SK-N-SH (cell line): Measurements from ENCODE around the gene ZEB1. TPM values are rescaled to one million over a fixed set of nuclear protein-coding genes. Genes with fewer than 3 reads are reported as not detected.

Experiments
- CTCF ChIA-PET: fragments of 300-600, 350-600 bp; formaldehyde crosslinking; extraction: SDS; loops from one replicate; lab custom pipeline; 2021; lab: Yijun Ruan, JAX
- POLR2A ChIA-PET: fragments of 350-600 bp; sonication (Branson Sonifier 250); formaldehyde crosslinking; extraction: SDS; loops from one replicate; lab custom pipeline; 2020; ENCODE audit warnings: antibody characterized with exemption, inconsistent platforms; lab: Yijun Ruan, JAX
- DNase-seq: peaks from one replicate; pipeline ENCODE4 v3.0.0; 2012
- H2AFZ ChIP-seq: fragments of 200-600 bp; sonication (generic); 2 replicates; pipeline ENCODE4 v1.8.1; 2016; ENCODE audit warnings: antibody characterized with exemption, mild to moderate bottlenecking, low read depth
- H3F3A ChIP-seq: fragments of 200-600 bp; sonication (generic); replicated peaks from 2 replicates; pipeline ENCODE3; 2016; ENCODE audit warnings: antibody characterized with exemption, mild to moderate bottlenecking; ENCODE audit not compliant: insufficient read depth
- H3K27ac ChIP-seq, 2 experiments: fragments of 200-500 bp in 1 of 2; fragments of 200-600 bp in 1 of 2; sonication (Bioruptor generic) in 1 of 2; sonication (generic), shearing (Covaris generic) in 1 of 2; 2 replicates each; pipeline versions ENCODE4 v1.5.1 to v1.6.1; 2014 to 2016; ENCODE audit warnings: low read depth in 2 of 2, inconsistent platforms in 1 of 2, low read length in 1 of 2, mild to moderate bottlenecking in 1 of 2, mixed read lengths in 1 of 2
- H3K27me3 ChIP-seq: fragments of 200-600 bp; sonication (generic), shearing (Covaris generic); 2 replicates; pipeline ENCODE4 v1.6.1; 2016; ENCODE audit warnings: mixed run types; ENCODE audit not compliant: insufficient read depth
- H3K36me3 ChIP-seq, 2 experiments: fragments of 200-500 bp in 1 of 2; fragments of 200-600 bp in 1 of 2; sonication (Bioruptor generic) in 1 of 2; sonication (generic) in 1 of 2; replicated peaks in 1 of 2; 2 replicates each; pipeline versions ENCODE3 to v1.5.1; 2014 to 2016; ENCODE audit warnings: low read length in 1 of 2, mild to moderate bottlenecking in 1 of 2; ENCODE audit not compliant: insufficient read depth in 2 of 2, control insufficient read depth in 1 of 2
- H3K4me1 ChIP-seq, 2 experiments: fragments of 200-500 bp in 1 of 2; fragments of 200-600 bp in 1 of 2; sonication (Bioruptor generic) in 1 of 2; sonication (generic), shearing (Covaris generic) in 1 of 2; 2 replicates each; pipeline versions ENCODE4 v1.5.1 to v1.6.1; 2014 to 2016; ENCODE audit warnings: low read depth in 1 of 2, low read length in 1 of 2, mixed run types in 1 of 2; ENCODE audit not compliant: insufficient read depth in 2 of 2, control insufficient read depth in 1 of 2
- H3K4me2 ChIP-seq: fragments of 200-600 bp; sonication (generic), shearing (Covaris generic); 2 replicates; pipeline ENCODE4 v1.6.1; 2017; ENCODE audit warnings: mixed run types
- H3K4me3 ChIP-seq, 2 experiments: fragments of 200-500 bp in 1 of 2; fragments of 200-600 bp in 1 of 2; sonication (Bioruptor generic) in 1 of 2; sonication (generic), shearing (Covaris generic) in 1 of 2; 2 replicates each; pipeline versions ENCODE4 v1.5.1 to v1.8.1; 2014 to 2016; ENCODE audit warnings: low read depth in 2 of 2, inconsistent platforms in 1 of 2, low read length in 1 of 2, mild to moderate bottlenecking in 1 of 2, mixed read lengths in 1 of 2, moderate library complexity in 1 of 2
- H3K79me2 ChIP-seq: fragments of 200-600 bp; sonication (generic); 2 replicates; pipeline ENCODE4 v1.8.1; 2017; ENCODE audit warnings: mild to moderate bottlenecking; ENCODE audit not compliant: insufficient read depth
- H3K9ac ChIP-seq: fragments of 200-600 bp; sonication (generic); 2 replicates; pipeline ENCODE4 v1.6.1; 2017; ENCODE audit warnings: mixed run types
- H3K9me2 ChIP-seq: fragments of 200-600 bp; sonication (generic); 2 replicates; pipeline ENCODE4 v1.6.1; 2017; ENCODE audit warnings: mixed run types
- H3K9me3 ChIP-seq: fragments of 200-600 bp; sonication (generic); 2 replicates; pipeline ENCODE4 v1.6.1; 2017; ENCODE audit warnings: mixed run types, mild to moderate bottlenecking, moderate library complexity
- H4K20me1 ChIP-seq: fragments of 200-600 bp; sonication (generic); 2 replicates; pipeline ENCODE4 v1.6.1; 2017; ENCODE audit warnings: mild to moderate bottlenecking, mixed run types; ENCODE audit not compliant: insufficient read depth
- CTCF ChIP-seq: fragments of 200-600 bp; sonication (generic); IDR thresholded peaks from 2 replicates; pipeline ENCODE4 v1.6.1; 2017; ENCODE audit warnings: antibody characterized with exemption, mild to moderate bottlenecking, moderate library complexity
- ELF1 ChIP-seq: IDR thresholded peaks from 2 replicates; pipeline ENCODE4 v1.4.0; 2012
- EZH2phosphoT487 ChIP-seq: fragments of 200-600 bp; sonication (generic); IDR thresholded peaks from 2 replicates; pipeline ENCODE4 v1.6.1; 2017; ENCODE audit warnings: low read depth, mixed run types, mild to moderate bottlenecking, antibody characterized with exemption, moderate library complexity, borderline replicate concordance
- FOSL2 ChIP-seq: IDR thresholded peaks from 2 replicates; pipeline ENCODE4 v1.4.0; 2012; ENCODE audit warnings: low read depth, mild to moderate bottlenecking, moderate library complexity, borderline replicate concordance
- IRF3 ChIP-seq: fragments of 150-350 bp; IDR thresholded peaks from 2 replicates; pipeline ENCODE4 v1.6.1; 2016; ENCODE audit warnings: mild to moderate bottlenecking, low read depth, low read length
- JUND ChIP-seq: IDR thresholded peaks from 2 replicates; pipeline ENCODE4 v1.4.0; 2012
- MAX ChIP-seq: IDR thresholded peaks from 2 replicates; pipeline ENCODE4 v1.4.0; 2012; ENCODE audit warnings: low read depth
- MEF2A ChIP-seq: IDR thresholded peaks from 2 replicates; pipeline ENCODE4 v1.4.0; 2012; ENCODE audit warnings: low read depth, borderline replicate concordance
- NFIC ChIP-seq: IDR thresholded peaks from 2 replicates; pipeline ENCODE4 v1.4.0; 2012; ENCODE audit warnings: borderline replicate concordance
- PBX3 ChIP-seq: IDR thresholded peaks from 2 replicates; pipeline ENCODE4; 2012
- POLR2AphosphoS5 ChIP-seq: IDR thresholded peaks from 2 replicates; pipeline ENCODE4 v1.6.1; 2012; ENCODE audit warnings: low read depth, low read length
- REST ChIP-seq: IDR thresholded peaks from 2 replicates; pipeline ENCODE4 v1.6.1; 2012; ENCODE audit warnings: mild to moderate bottlenecking, low read depth, low read length, moderate library complexity
- RFX5 ChIP-seq: IDR thresholded peaks from 2 replicates; pipeline ENCODE4 v1.6.1; 2012; ENCODE audit warnings: mild to moderate bottlenecking, improper control_type of control experiment, low read length
- TCF12 ChIP-seq: IDR thresholded peaks from 2 replicates; pipeline ENCODE4 v1.4.0; 2012
- TEAD4 ChIP-seq: IDR thresholded peaks from 2 replicates; pipeline ENCODE4 v1.4.0; 2012; ENCODE audit warnings: mild to moderate bottlenecking, borderline replicate concordance; ENCODE audit not compliant: insufficient read depth
- USF2 ChIP-seq: fragments of 150-350 bp; IDR thresholded peaks from 2 replicates; pipeline ENCODE4 v1.6.1; 2017; ENCODE audit warnings: antibody characterized with exemption, low read length, low read depth, borderline replicate concordance
- YY1 ChIP-seq: IDR thresholded peaks from 2 replicates; pipeline ENCODE4 v1.4.0; 2012; ENCODE audit warnings: low read depth, mild to moderate bottlenecking
- WGBS: methylation state at CpG from one replicate; pipeline ENCODE4 v1.1.6; 2017; ENCODE audit warnings: low lambda C conversion rate; 5-methylcytosine and 5-hydroxymethylcytosine counted together
- polyA plus RNA-seq, 3 experiments: library from polyadenylated mRNA; depleted of rRNA; stranded (reverse); fragments of >200 nt; gene quantifications; 2 replicates each; pipeline ENCODE4 v1.2.3, GENCODE V29; 2012

The ZEB1 gene
- polyA plus RNA-seq, 1 of the 3 experiments (the other 2 are of a cell fraction), result 5.4 TPM

GRCh38 chr10:31315453-31315852, 3.6 kb upstream of the ZEB1 start:
- Histone ChIP-seq H3K9me3 (no peaks in the 10 kb centered on the region), H3K79me2 (peaks cover 29% of the 10 kb centered on the region), H3K4me3 (no peak overlapping the region), H3K4me2 (peak overlapping the region; percentile 5; the same call in 1 of the 2 replicates), H3K9ac (peak overlapping the region; percentile 10; the same call in 1 of the 2 replicates), H3K27ac (peak overlapping the region in 1 of 2 experiments; percentile 60; a peak in 2 of 4 replicates), H4K20me1 (no peaks in the 10 kb centered on the region), H3K36me3 (no peaks in the 10 kb centered on the region), H2AFZ (peak overlapping the region; percentile 52; the same call in 1 of the 2 replicates), H3K27me3 (no peaks in the 10 kb centered on the region), H3F3A (peaks cover 24% of the 10 kb centered on the region), H3K4me1 (peaks cover 0 to 4% of the 10 kb centered on the region in 2 experiments; a peak in 3 of 4 replicates), H3K9me2 (no peaks in the 10 kb centered on the region)
- CTCF ChIA-PET, result no interaction called here
- peak; percentile 35; the same call in 1 of the 2 replicates for TF ChIP-seq PBX3
- no peak for TF ChIP-seq CTCF
- peak; percentile 61 for TF ChIP-seq TCF12
- no peak for TF ChIP-seq RFX5
- peak; percentile 30; the same call in 1 of the 2 replicates for TF ChIP-seq NFIC
- peak; percentile 48; the same call in 1 of the 2 replicates for TF ChIP-seq MAX
- TF ChIP-seq ELF1, result no peak
- TF ChIP-seq FOSL2, result peak; percentile 57; the same call in 1 of the 2 replicates
- no peak for TF ChIP-seq POLR2AphosphoS5
- no peak for TF ChIP-seq MEF2A
- no peak for TF ChIP-seq YY1
- TF ChIP-seq USF2, result no peak
- TF ChIP-seq EZH2phosphoT487, result no peak
- TF ChIP-seq JUND, result no peak
- no peak for TF ChIP-seq TEAD4
- no peak for TF ChIP-seq IRF3
- no peak for TF ChIP-seq REST
- POLR2A ChIA-PET, result no interaction called here
- no peak for DNase-seq
- 57% methylated on average over 4 of the region's 4 CpGs for WGBS
